GM12875 (cell line): ENCODE results near the gene LY86.
A peak's percentile ranks its signal among the peaks of the same experiment; 100 is the strongest.

Experiments used
- H3K4me3 ChIP-seq: one replicate; pipeline ENCODE4 v1.5.1; 2011; ENCODE audit warnings: low read depth, low read length, control low read depth
- CTCF ChIP-seq: IDR thresholded peaks from 2 replicates; pipeline ENCODE4 v1.5.1; 2011; ENCODE audit warnings: low read depth, mild to moderate bottlenecking, control low read depth, inconsistent platforms, low read length, moderate library complexity, borderline replicate concordance; ENCODE audit not compliant: insufficient read depth

The LY86 gene

GRCh38 chr6:6645261-6645917 is 56.9 kb downstream of the LY86 start:
- H3K4me3 ChIP-seq, result no peak overlapping the region
- TF ChIP-seq CTCF, result no peak

GRCh38 chr6:6646384-6646783 is 57.9 kb downstream of the LY86 start:
- no peak overlapping the region for H3K4me3 ChIP-seq
- TF ChIP-seq CTCF, result no peak

GRCh38 chr6:6646859-6647258 is 58.3 kb downstream of the LY86 start:
- peak; percentile 32; the same call in 1 of the 2 replicates for TF ChIP-seq CTCF
- H3K4me3 ChIP-seq, result no peak overlapping the region

- TF ChIP-seq CTCF, result no peak
- no peak overlapping the region for H3K4me3 ChIP-seq
Measured at GRCh38 chr6:6648692-6649343, 60.3 kb downstream of the LY86 start.

- no peak overlapping the region for H3K4me3 ChIP-seq
- TF ChIP-seq CTCF, result no peak
Measured at GRCh38 chr6:6649824-6650349, 61.4 kb downstream of the LY86 start.

- TF ChIP-seq CTCF, result no peak
- no peak overlapping the region for H3K4me3 ChIP-seq
Measured at GRCh38 chr6:6650839-6651238, 62.3 kb downstream of the LY86 start.

GRCh38 chr6:6651335-6651734 is 62.8 kb downstream of the LY86 start:
- no peak for TF ChIP-seq CTCF
- no peak overlapping the region for H3K4me3 ChIP-seq
